GM12878 (cell line): ENCODE data around the gene ANOS1. TPM values are rescaled to one million over a fixed set of nuclear protein-coding genes. Genes with fewer than 3 reads are reported as not detected.

Source experiments
- ATAC-seq: fragments of 200-7000 bp; cut with Tn5 transposase; 3 replicates; pipeline ENCODE4 v1.9.1; 2020; ENCODE audit warnings: mild to moderate bottlenecking, moderate library complexity
- BruUV-seq: library from RNA; stranded (reverse); fragments of 400-500 nt; replicated peaks from 2 replicates; lab custom pipeline; 2021; lab: Mats Ljungman, UMichigan
- CTCF ChIA-PET: fragments of 300-600 bp; sonication (Branson Sonifier 250); formaldehyde crosslinking; extraction: SDS; loops from one replicate; lab custom pipeline; 2021; ENCODE audit warnings: inconsistent platforms; lab: Yijun Ruan, JAX
- POLR2A ChIA-PET: fragments of 350-600 bp; formaldehyde crosslinking; extraction: SDS; loops from one replicate; lab custom pipeline; 2021; ENCODE audit warnings: inconsistent platforms; lab: Charles Lee
- RAD21 ChIA-PET: fragments of 300-600 bp; sonication (Branson Sonifier 250); formaldehyde crosslinking; loops from one replicate; lab custom pipeline; 2023; ENCODE audit warnings: antibody characterized with exemption; ENCODE audit not compliant: unreplicated experiment; lab: Charles Lee
- SMC1A ChIA-PET: fragments of 300-600 bp; sonication (Branson Sonifier 250); formaldehyde crosslinking; loops from one replicate; lab custom pipeline; 2023; ENCODE audit not compliant: unreplicated experiment, uncharacterized antibody; lab: Charles Lee
- DNase-seq: peaks from one replicate; pipeline ENCODE4 v3.0.0-alpha.2; 2011; ENCODE audit warnings: low read depth, low spot score
- FAIRE-seq: peaks from 3 replicates; lab custom pipeline; 2011; peaks lifted over from hg19 to GRCh38; lab: Jason Lieb, UNC
- H2AFZ ChIP-seq: 2 replicates; pipeline ENCODE4 v1.6.0; 2011; ENCODE audit warnings: low read depth, low read length, control low read depth; ENCODE audit not compliant: control insufficient read depth
- H3K27ac ChIP-seq: 2 replicates; pipeline ENCODE4 v1.5.1; 2011; ENCODE audit warnings: control low read depth; ENCODE audit not compliant: control insufficient read depth, insufficient read depth
- H3K27me3 ChIP-seq, 2 experiments: replicated peaks in 1 of 2; 2 replicates each; pipeline versions ENCODE4 v1.6.0 to v1.6.1; 2011; ENCODE audit warnings: low read length in 1 of 2; ENCODE audit not compliant: control insufficient read depth in 2 of 2, insufficient read depth in 2 of 2
- H3K36me3 ChIP-seq, 2 experiments: 2 replicates each; pipeline ENCODE4 v1.5.1; 2011; ENCODE audit warnings: low read length in 1 of 2; ENCODE audit not compliant: control insufficient read depth in 2 of 2, insufficient read depth in 2 of 2
- H3K4me1 ChIP-seq: 2 replicates; pipeline ENCODE4 v1.6.1; 2011; ENCODE audit warnings: mild to moderate bottlenecking, low read length, moderate library complexity, mixed read lengths; ENCODE audit not compliant: control insufficient read depth, insufficient read depth
- H3K4me2 ChIP-seq: 2 replicates; pipeline ENCODE4 v1.6.0; 2011; ENCODE audit warnings: control low read depth; ENCODE audit not compliant: control insufficient read depth, insufficient read depth
- H3K4me3 ChIP-seq: fragments of 200-600 bp; sonication (generic); 2 replicates; pipeline ENCODE4 v1.5.1; 2016
- H3K79me2 ChIP-seq: 2 replicates; pipeline ENCODE4 v1.6.0; 2011; ENCODE audit warnings: low read length; ENCODE audit not compliant: control insufficient read depth, insufficient read depth
- H3K9ac ChIP-seq: 2 replicates; pipeline ENCODE4 v1.8.0; 2011; ENCODE audit warnings: low read length, control low read depth, mixed read lengths; ENCODE audit not compliant: control insufficient read depth, insufficient read depth
- H3K9me3 ChIP-seq: replicated peaks from 3 replicates; pipeline ENCODE4 v1.5.1; 2011; ENCODE audit warnings: mild to moderate bottlenecking, low read length; ENCODE audit not compliant: control insufficient read depth, insufficient read depth
- H4K20me1 ChIP-seq: 2 replicates; pipeline ENCODE4 v1.6.0; 2011; ENCODE audit not compliant: control insufficient read depth, insufficient read depth
- ASH2L ChIP-seq: fragments of 300-600, 200-600 bp; sonication (generic); IDR thresholded peaks from 2 replicates; pipeline ENCODE4 v1.6.1; 2017; ENCODE audit warnings: low read depth, mild to moderate bottlenecking, borderline replicate concordance
- CTCF ChIP-seq, 3 experiments: IDR thresholded peaks in 2 of 3; conservative IDR thresholded peaks in 1 of 3; 2 replicates each; pipeline ENCODE4 v1.5.1; 2011; ENCODE audit warnings: low read depth in 3 of 3, low read length in 3 of 3, mild to moderate bottlenecking in 3 of 3, control low read depth in 2 of 3, moderate library complexity in 2 of 3, inconsistent platforms in 1 of 3, mixed read lengths in 1 of 3; ENCODE audit not compliant: control insufficient read depth in 2 of 3, insufficient read depth in 1 of 3; ENCODE audit errors: extremely low read depth in 1 of 3
- NFYA ChIP-seq: IDR thresholded peaks from 2 replicates; pipeline ENCODE4 v1.6.1; 2011; ENCODE audit warnings: low read depth, mild to moderate bottlenecking, low read length, improper control_type of control experiment, borderline replicate concordance
- NR2C2 ChIP-seq: IDR thresholded peaks from 2 replicates; pipeline ENCODE4 v1.6.1; 2011; ENCODE audit warnings: borderline replicate concordance, low read depth; ENCODE audit not compliant: control insufficient read depth, insufficient read length
- RELB ChIP-seq: fragments of 450-650 bp; IDR thresholded peaks from 2 replicates; pipeline ENCODE4 v1.6.1; 2017; ENCODE audit warnings: low read depth, mild to moderate bottlenecking, moderate library complexity
- WGBS: methylation state at CpG from one replicate; pipeline ENCODE4 v1.1.6; 2016; ENCODE audit warnings: low lambda C conversion rate; ENCODE audit not compliant: insufficient replicate concordance, insufficient coverage; ENCODE audit errors: missing lambda C conversion rate; 5-methylcytosine and 5-hydroxymethylcytosine counted together
- in situ Hi-C: fragments of 300-500 bp; cut with MboI; formaldehyde crosslinking; loops from 9 replicates; pipeline ENCODE4 v1.14.3; 2018; ENCODE audit warnings: mixed read lengths
- intact Hi-C: fragments of 100-400 bp; cut with micrococcal nuclease; formaldehyde crosslinking; loops from one replicate; pipeline ENCODE4 v1.14.2; 2022; ENCODE audit not compliant: unreplicated experiment
- polyA plus RNA-seq, 11 experiments: library from polyadenylated mRNA; depleted of rRNA in 4 of 11; unstranded in 6 of 11; stranded (reverse) in 5 of 11; fragments of >200 nt; fragmentation: Nextera tagmentation in 4 of 11; fragmentation: Illumina TruSeq in 1 of 11; extraction: Ambion mirVana in 4 of 11; extraction: Trizol in 1 of 11; gene quantifications; 1 replicate in 1 of 11; 2 replicates in 10 of 11; pipeline versions ENCODE4 v1.2.1 to v1.2.3, GENCODE V29; 2011 to 2016; ENCODE audit warnings: inconsistent platforms in 2 of 11, missing spikeins in 2 of 11, low read depth in 1 of 11
- total RNA-seq, 4 experiments: library from RNA; depleted of rRNA in 3 of 4; stranded (reverse); fragments of >200 nt in 3 of 4; fragmentation: Illumina TruSeq in 1 of 4; extraction: Trizol in 1 of 4; gene quantifications; 2 replicates each; pipeline versions ENCODE4 v1.2.1 to v1.2.3, GENCODE V29; 2013 to 2021
- TF ChIP-seq, protein P1 (sequence below): fragments of 150-350 bp; IDR thresholded peaks from 2 replicates; pipeline ENCODE4 v1.6.1; 2014; ENCODE audit warnings: mild to moderate bottlenecking, low read depth, low read length

The ANOS1 gene
- total and polyA plus RNA-seq, 10 of the 15 experiments (the other 5 are each of a cell fraction or from before 2014, with no cell fraction given): under 0.01 to 4.0 (median 0.03) TPM; not detected in 3

DNA sequence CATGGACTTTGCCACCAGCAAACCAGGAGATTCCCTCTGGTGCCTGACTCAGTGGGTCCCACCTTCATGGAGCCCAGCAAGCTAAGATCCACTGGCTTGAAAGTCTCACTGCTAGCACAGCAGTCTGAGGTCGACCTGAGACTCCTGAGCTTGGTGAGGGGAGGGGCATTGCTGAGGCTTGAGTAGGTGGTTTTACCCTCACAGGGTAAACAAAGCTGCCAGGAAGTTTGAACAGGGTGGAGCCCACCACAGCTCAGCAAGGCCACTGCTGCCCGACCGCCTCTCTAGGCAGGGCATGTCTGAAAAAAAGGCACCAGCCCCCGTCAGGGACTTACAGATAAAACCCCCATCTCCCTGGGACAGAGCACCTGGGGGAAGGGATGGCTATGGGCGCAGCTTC lies 41.2 kb upstream of the ANOS1 start:
- Histone ChIP-seq H3K9ac (no peak overlapping the region), H3K36me3 (no peaks in the 10 kb centered on the region), H3K27me3 (no peaks in the 10 kb centered on the region), H3K79me2 (no peaks in the 10 kb centered on the region), H3K4me2 (no peak overlapping the region), H3K27ac (no peak overlapping the region), H3K9me3 (no peaks in the 10 kb centered on the region), H4K20me1 (no peaks in the 10 kb centered on the region), H3K4me1 (no peaks in the 10 kb centered on the region), H3K4me3 (no peak overlapping the region), H2AFZ (no peak overlapping the region)
- ChIA-PET RAD21 (no interaction called here), POLR2A (no interaction called here), CTCF (no interaction called here), SMC1A (no interaction called here)
- ATAC-seq (no peak), DNase-seq (no peak), FAIRE-seq (no peak)
- no TSS peak for BruUV-seq
- TF ChIP-seq RELB: no peak
- TF ChIP-seq NFYA: no peak
- TF ChIP-seq ASH2L: no peak
- no peak for TF ChIP-seq CTCF (IDR thresholded peaks at IDR 0.05 in 2 of 3, conservative IDR thresholded peaks at IDR 0.05 in 1 of 3; ENCODE audit: control insufficient read depth in 2 of 3, extremely low read depth in 1 of 3, insufficient read depth in 1 of 3, low read depth in 3 of 3, low read length in 3 of 3)
- TF ChIP-seq, protein P1, sequence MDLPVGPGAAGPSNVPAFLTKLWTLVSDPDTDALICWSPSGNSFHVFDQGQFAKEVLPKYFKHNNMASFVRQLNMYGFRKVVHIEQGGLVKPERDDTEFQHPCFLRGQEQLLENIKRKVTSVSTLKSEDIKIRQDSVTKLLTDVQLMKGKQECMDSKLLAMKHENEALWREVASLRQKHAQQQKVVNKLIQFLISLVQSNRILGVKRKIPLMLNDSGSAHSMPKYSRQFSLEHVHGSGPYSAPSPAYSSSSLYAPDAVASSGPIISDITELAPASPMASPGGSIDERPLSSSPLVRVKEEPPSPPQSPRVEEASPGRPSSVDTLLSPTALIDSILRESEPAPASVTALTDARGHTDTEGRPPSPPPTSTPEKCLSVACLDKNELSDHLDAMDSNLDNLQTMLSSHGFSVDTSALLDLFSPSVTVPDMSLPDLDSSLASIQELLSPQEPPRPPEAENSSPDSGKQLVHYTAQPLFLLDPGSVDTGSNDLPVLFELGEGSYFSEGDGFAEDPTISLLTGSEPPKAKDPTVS: no peak
- TF ChIP-seq NR2C2: no peak
- in situ Hi-C loops: no loop called here
- intact Hi-C loops: no loop called here
- WGBS: 0% methylated on average over 4 of the region's 5 CpGs
